HG02678 (cell line): ENCODE data around the gene SPOCK1.
"Not testable (repeated sequence)": the region's sequence is repeated elsewhere in the genome, so short reads cannot be mapped to it uniquely, and the experiment has no call there.

Experiments
- ATAC-seq: cut with Tn5 transposase; IDR thresholded peaks from one replicate; pipeline ENCODE4 v1.9.1; 2021; ENCODE audit warnings: mild to moderate bottlenecking, moderate library complexity; ENCODE audit not compliant: unreplicated experiment

The SPOCK1 gene

DNA sequence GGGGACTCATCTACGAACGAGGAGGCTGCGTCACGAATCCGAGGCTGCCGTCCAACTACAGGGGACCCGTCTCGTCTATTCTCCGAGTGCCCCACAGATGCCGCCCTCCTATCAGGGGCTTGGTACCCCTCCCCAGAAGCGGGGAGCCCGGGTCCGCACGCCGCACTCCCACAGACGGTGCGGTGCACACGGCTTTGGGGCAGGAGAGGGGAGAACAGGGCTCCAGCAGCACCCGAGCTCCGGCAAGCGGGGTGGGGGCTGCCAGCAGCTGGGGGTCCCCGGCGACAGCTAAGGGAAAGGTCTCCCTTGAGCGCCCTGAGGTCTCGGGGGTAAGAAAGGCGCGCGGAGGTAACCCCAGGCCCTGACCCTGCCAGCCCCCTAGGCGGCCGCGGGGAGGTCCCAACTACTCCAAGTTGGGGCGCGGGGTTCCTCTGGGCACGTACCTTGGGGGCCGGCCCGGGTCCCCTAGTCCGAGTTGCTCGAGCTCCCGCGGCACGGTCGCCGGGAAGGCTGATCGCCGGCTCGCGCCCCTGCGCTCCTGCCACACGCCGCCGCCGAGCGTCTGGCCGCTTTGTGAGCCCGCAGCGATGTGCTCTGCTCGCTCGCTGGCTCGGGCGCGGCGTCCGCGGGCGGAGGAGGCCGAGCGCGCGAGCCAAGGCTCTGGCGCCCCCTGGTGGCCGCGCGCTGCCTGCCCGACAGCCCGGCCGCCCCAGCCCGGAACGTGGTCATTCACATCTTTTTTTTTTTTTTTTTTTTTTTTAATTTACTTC lies at the start of gene SPOCK1:
Gene SPOCK1 (minus strand): TSS at position 591 of the 770 bp plus-strand sequence.
- peak; percentile 96 for ATAC-seq

- ATAC-seq = no peak
These were observed 46.8 kb upstream of the SPOCK1 start for GRCh38 chr5:137545956-137546355.

DNA sequence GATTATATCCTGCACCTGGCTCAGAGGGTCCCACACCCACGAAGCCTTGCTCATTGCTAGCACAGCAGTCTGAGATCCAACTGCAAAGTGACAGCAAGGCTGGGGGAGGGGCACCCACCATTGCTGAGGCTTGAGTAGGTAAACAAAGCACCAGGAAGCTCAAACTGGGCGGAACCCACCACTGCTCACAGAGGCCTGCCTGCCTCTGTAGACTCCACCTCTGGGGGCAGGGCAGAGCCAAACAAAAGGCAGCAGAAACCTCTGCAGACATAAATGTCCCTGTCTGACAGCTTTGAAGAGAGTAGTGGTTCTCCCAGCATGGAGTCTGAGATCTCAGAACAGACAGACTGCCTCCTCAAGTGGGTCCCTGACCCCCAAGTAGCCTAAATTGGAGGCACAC lies 36.3 kb upstream of the SPOCK1 start:
- not testable (repeated sequence) for ATAC-seq

GRCh38 chr5:137533963-137534362 lies 34.8 kb upstream of the SPOCK1 start:
- ATAC-seq = no peak

DNA sequence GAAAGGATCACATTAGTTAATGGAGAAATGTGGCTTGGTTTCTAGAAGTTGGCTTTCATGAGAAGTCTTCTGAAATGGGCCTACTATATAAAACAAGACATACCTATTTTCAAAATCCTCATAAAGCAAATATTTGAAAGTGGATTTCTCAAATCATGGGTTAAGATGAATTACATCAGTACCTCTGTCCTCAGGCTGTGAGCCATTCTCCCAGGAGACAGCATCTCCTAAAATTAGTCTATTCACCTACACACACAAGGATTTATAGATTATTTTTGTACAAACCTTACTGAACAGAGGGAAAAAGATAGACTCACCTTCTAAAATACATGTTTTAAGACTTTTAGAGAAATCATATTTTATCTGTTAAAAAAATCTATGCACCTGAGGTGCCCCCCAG lies 32.1 kb upstream of the SPOCK1 start:
- no peak for ATAC-seq

DNA sequence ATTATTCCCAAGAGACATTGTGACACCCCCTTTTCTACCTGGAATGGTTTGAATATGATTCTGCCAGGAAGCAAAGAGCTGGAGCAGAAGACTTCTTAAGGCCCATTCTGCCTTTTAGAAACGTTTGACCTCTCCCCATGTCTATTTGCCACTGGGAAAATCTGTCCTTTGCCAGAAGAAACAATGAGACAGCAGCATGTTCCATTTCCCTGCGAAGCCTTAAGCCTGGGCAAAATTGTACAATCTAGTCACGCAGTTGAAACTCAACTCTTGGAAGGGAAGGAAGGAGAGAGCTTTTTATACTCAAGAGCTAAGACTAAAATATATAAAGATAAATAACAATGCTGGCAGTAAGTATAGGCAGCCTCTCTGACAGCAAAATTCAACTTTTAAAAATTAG lies 22.1 kb upstream of the SPOCK1 start:
- no peak for ATAC-seq

DNA sequence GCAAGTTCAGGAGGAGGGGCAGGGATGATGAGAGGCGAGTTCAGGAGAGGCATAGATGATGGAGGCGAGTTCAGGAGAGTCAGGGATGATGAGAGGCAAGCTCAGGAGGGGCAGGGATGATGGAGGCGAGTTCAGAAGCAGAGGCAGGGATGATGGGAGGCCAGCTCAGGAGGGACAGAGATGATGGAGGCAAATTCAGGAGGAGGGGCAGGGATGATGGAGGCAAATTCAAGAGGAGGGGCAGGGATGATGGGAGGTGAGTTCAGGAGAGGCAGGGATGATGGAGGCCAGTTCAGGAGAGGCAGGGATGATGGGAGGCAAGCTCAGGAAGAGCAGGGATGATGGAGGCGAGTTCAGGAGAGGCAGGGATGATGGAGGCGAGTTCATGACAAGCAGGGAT lies 17.8 kb upstream of the SPOCK1 start:
- no peak for ATAC-seq

GRCh38 chr5:137516251-137516797 lies 17.2 kb upstream of the SPOCK1 start:
- no peak for ATAC-seq

DNA sequence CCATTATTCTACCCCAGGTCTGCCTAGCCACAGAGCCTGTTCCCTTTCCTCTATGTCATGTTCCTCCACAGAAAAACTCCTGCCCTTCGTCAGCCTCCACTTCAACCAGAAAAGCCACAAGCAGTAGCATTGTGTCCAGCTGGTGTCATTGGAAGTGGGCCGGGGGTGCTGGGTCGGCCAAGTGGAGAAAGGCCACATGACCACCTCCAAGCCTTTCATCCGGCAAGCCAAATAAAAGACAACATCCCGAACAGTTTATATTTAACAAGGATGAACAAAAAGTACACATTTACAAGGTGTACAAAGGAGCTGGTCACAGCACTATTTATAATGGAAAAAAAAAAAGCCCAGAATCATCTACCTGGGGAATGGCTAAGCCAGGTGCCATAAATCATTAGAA lies 16.1 kb upstream of the SPOCK1 start:
- no peak for ATAC-seq

DNA sequence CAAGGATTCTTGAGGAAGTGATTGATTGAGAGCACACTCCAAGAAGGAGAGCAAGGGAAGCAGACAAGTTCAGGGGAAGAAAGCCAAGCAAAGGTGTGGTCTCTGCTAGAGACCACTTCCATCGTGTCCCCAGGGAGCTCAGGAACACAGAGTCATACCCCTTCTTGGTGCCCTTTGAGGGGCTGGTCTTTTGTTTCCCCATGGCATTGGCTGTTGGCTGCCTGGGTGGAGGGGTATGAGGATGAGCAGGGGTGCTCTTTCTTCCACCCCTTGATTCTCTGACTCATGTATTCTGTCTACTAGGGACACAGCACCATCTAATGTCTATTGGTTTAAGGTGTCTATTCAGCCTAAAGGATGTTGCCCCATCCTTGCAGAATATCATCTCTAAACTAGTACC lies 11.5 kb upstream of the SPOCK1 start:
- no peak for ATAC-seq

- ATAC-seq = no peak
These were observed 8.0 kb upstream of the SPOCK1 start for GRCh38 chr5:137507150-137507549.

- no peak for ATAC-seq
These were observed 7.2 kb upstream of the SPOCK1 start for GRCh38 chr5:137506296-137506695.

GRCh38 chr5:137504916-137505315 lies 5.8 kb upstream of the SPOCK1 start:
- no peak for ATAC-seq

- no peak for ATAC-seq
These were observed 4.3 kb upstream of the SPOCK1 start for GRCh38 chr5:137503456-137503855.

DNA sequence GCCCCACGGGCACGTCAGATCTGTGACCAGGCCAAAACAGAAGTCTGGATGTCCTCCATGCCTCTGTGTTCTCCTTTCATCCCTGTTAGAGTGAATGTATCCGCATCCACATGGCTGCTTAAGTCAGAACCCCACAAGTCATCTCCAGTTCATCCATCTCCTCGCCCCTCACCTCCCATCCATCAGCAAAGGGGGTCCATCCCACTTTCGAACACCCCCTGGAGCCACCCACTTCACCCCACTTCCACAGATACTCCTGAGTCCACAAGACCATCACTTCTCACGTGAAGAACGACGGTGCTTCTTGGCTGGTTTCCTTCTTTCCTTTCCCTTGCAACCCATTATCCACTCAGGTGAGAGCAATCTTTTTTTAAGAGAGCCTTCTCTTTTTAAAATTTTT lies 3.5 kb upstream of the SPOCK1 start:
- no peak for ATAC-seq

DNA sequence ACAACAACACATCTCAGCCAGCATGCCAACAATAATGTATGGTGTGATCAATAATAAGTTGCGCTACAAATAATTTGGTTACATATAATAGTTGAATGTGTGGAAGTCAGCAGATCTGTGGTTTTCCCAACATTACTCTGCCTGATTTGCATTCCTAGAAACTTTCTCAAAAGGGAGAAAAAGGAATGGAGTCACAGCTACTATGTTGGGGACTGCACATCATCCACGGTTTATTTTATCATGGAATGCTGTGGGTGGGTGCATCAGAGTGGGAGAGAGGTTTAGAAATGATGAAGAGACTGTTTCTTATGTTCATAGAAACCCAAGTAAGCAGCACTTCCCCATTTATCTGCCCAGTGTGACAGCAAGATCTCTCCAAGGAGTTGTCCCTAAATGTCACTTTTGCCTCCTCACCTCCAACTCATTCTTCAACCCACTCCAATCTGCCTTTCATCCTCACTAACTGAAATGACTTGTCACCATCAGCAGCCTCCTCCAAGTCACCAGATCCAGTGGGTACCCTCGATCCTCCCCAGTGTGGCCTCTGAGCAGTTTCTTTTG lies 2.8 kb upstream of the SPOCK1 start:
- no peak for ATAC-seq

GRCh38 chr5:137501226-137501625 lies 2.1 kb upstream of the SPOCK1 start:
- no peak for ATAC-seq

GRCh38 chr5:137500615-137501225 lies 1.6 kb upstream of the SPOCK1 start:
- no peak for ATAC-seq

- not testable (repeated sequence) for ATAC-seq
These were observed 351 bp upstream of the SPOCK1 start for GRCh38 chr5:137499506-137499847.

GRCh38 chr5:137498301-137498735 lies 808 bp downstream of the SPOCK1 start:
- no peak for ATAC-seq

DNA sequence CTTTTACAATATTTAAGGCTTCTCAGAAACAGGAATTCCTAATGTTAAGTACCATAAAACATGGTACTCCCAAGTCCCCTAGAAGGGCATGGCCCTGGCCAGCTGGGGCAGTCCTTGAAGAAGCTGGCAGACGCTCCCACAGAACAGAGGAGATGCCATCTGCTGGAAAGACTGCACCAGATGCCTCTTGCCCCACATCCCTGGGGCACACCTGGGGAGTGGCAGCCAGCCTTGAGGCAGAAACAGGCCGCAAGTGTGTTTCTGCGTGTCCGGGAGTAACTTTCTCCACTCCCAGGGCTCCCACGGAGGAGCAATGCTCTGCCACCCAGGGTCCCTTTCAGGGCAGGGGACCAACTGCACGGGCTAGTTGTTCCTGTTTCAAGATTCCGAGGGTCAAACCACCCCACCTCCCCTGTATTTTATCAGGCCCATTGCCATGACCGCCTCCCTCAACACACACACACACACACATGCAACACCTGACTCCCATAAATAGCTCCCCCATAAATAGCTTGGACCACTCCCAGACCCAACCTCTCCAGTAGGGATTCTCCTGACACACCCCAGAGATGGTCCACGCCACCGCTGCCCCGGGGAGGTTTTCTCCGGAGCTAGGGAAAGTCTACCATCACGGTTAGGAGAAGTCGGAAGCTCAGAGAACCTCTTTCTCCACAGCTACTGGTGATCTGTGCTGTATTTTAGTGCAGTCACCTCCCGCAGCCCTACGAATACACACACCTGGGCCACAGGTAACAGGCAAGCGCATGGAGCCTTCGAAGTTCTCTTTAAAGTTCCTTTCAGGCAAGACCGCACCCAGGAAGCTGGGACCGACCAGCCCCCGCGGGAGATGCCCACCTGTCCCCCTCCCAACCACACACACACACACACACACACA lies 1.5 kb downstream of the SPOCK1 start:
- no peak for ATAC-seq
